IMR-90 (cell line): ENCODE measurements around the gene ASGR2. TPM values are rescaled to one million over a fixed set of nuclear protein-coding genes. Genes with fewer than 3 reads are reported as not detected.
A peak's percentile ranks its signal among the peaks of the same experiment; 100 is the strongest.

Source experiments
- ATAC-seq: fragments of 200-7000 bp; cut with Tn5 transposase; 2 replicates; pipeline ENCODE4 v1.9.1; 2020; ENCODE audit warnings: low read depth, mild to moderate bottlenecking, moderate library complexity
- BruUV-seq: library from RNA; stranded (reverse); fragments of 400-500 nt; replicated peaks from 2 replicates; lab custom pipeline; 2021; lab: Mats Ljungman, UMichigan
- CTCF ChIA-PET: fragments of 300-600 bp; formaldehyde crosslinking; extraction: SDS; loops from one replicate; lab custom pipeline; 2021; ENCODE audit warnings: antibody characterized with exemption; lab: Yijun Ruan, JAX
- POLR2A ChIA-PET: fragments of 300-600 bp; sonication (Branson Sonifier 250); formaldehyde crosslinking; loops from one replicate; lab custom pipeline; 2022; ENCODE audit warnings: antibody characterized with exemption; ENCODE audit not compliant: unreplicated experiment; lab: Charles Lee
- DNase-seq: peaks from one replicate; pipeline ENCODE4 v3.0.0; 2013
- H2AFZ ChIP-seq: replicated peaks from 2 replicates; pipeline ENCODE3; 2013; ENCODE audit warnings: low read length, mild to moderate bottlenecking; ENCODE audit not compliant: poor library complexity
- H2AK5ac ChIP-seq: 2 replicates; pipeline ENCODE4 v1.6.1; 2013; ENCODE audit warnings: low read depth, low read length, inconsistent platforms
- H2AK9ac ChIP-seq: replicated peaks from 2 replicates; pipeline ENCODE3; 2013; ENCODE audit warnings: mild to moderate bottlenecking, low read depth, low read length, moderate library complexity; ENCODE audit not compliant: poor library complexity
- H2BK120ac ChIP-seq: 2 replicates; pipeline ENCODE4 v1.6.1; 2013; ENCODE audit warnings: low read depth, low read length, inconsistent platforms
- H2BK15ac ChIP-seq: 3 replicates; pipeline ENCODE4 v1.6.1; 2013; ENCODE audit warnings: low read depth, low read length, inconsistent platforms
- H2BK20ac ChIP-seq: 2 replicates; pipeline ENCODE4 v1.6.1; 2013; ENCODE audit warnings: low read depth, mild to moderate bottlenecking, inconsistent platforms, low read length, moderate library complexity
- H2BK5ac ChIP-seq: 2 replicates; pipeline ENCODE4 v1.6.1; 2013; ENCODE audit warnings: mild to moderate bottlenecking, low read depth, low read length, inconsistent platforms; ENCODE audit not compliant: poor library complexity, severe bottlenecking
- H3K14ac ChIP-seq: replicated peaks from 2 replicates; pipeline ENCODE4 v1.6.1; 2013; ENCODE audit warnings: low read depth, low read length, inconsistent platforms
- H3K18ac ChIP-seq: 2 replicates; pipeline ENCODE4 v1.6.1; 2013; ENCODE audit warnings: low read depth, low read length, control low read depth
- H3K23ac ChIP-seq: 2 replicates; pipeline ENCODE4 v1.6.1; 2013; ENCODE audit warnings: low read depth, low read length, inconsistent platforms
- H3K27ac ChIP-seq: 2 replicates; pipeline ENCODE4 v1.5.1; 2013; ENCODE audit warnings: mild to moderate bottlenecking, control low read depth, low read length; ENCODE audit not compliant: insufficient read depth
- H3K27me3 ChIP-seq: 2 replicates; pipeline ENCODE4 v1.6.1; 2013; ENCODE audit warnings: low read length; ENCODE audit not compliant: control insufficient read depth, insufficient read depth
- H3K36me3 ChIP-seq: 2 replicates; pipeline ENCODE4 v1.6.1; 2013; ENCODE audit warnings: low read length, mixed read lengths; ENCODE audit not compliant: control insufficient read depth, insufficient read depth
- H3K4ac ChIP-seq: 2 replicates; pipeline ENCODE4 v1.6.1; 2013; ENCODE audit warnings: low read depth, low read length, inconsistent platforms
- H3K4me1 ChIP-seq: 2 replicates; pipeline ENCODE4 v1.6.1; 2013; ENCODE audit warnings: low read length, mixed read lengths; ENCODE audit not compliant: control insufficient read depth, insufficient read depth
- H3K4me2 ChIP-seq: 2 replicates; pipeline ENCODE4 v1.6.1; 2013; ENCODE audit warnings: low read depth, mild to moderate bottlenecking, control low read depth, low read length, moderate library complexity
- H3K4me3 ChIP-seq: 2 replicates; pipeline ENCODE4 v1.5.1; 2013; ENCODE audit warnings: low read depth, mild to moderate bottlenecking, control low read depth, low read length, moderate library complexity; ENCODE audit not compliant: insufficient read depth
- H3K56ac ChIP-seq: 2 replicates; pipeline ENCODE4 v1.6.1; 2013; ENCODE audit warnings: low read length, inconsistent platforms; ENCODE audit not compliant: insufficient read depth; ENCODE audit errors: extremely low read depth
- H3K79me1 ChIP-seq, 2 experiments: 2 replicates each; pipeline ENCODE4 v1.6.1; 2013; ENCODE audit warnings: low read length in 2 of 2, inconsistent platforms in 1 of 2, low read depth in 1 of 2
- H3K9ac ChIP-seq: 2 replicates; pipeline ENCODE4 v1.6.1; 2013; ENCODE audit warnings: low read depth, low read length, control low read depth
- H3K9me1 ChIP-seq: 2 replicates; pipeline ENCODE4 v1.6.1; 2013; ENCODE audit warnings: low read length, inconsistent platforms; ENCODE audit not compliant: insufficient read depth
- H3K9me3 ChIP-seq: 2 replicates; pipeline ENCODE4 v1.6.1; 2013; ENCODE audit warnings: low read length; ENCODE audit not compliant: control insufficient read depth, insufficient read depth
- H4K20me1 ChIP-seq: 2 replicates; pipeline ENCODE4 v1.6.1; 2013; ENCODE audit warnings: low read length, inconsistent platforms; ENCODE audit not compliant: insufficient read depth
- H4K5ac ChIP-seq: 2 replicates; pipeline ENCODE4 v1.6.1; 2013; ENCODE audit warnings: mild to moderate bottlenecking, low read depth, low read length, control low read depth
- H4K8ac ChIP-seq, 2 experiments: 2 replicates each; pipeline ENCODE4 v1.6.1; 2013; ENCODE audit warnings: low read depth in 2 of 2, low read length in 2 of 2, control low read depth in 1 of 2, inconsistent platforms in 1 of 2
- H4K91ac ChIP-seq: 2 replicates; pipeline ENCODE4 v1.6.1; 2013; ENCODE audit warnings: low read depth, low read length, inconsistent platforms; ENCODE audit not compliant: insufficient read depth
- BHLHE40 ChIP-seq: fragments of 150-350 bp; IDR thresholded peaks from 2 replicates; pipeline ENCODE4 v1.6.1; 2016; ENCODE audit warnings: mild to moderate bottlenecking, low read depth, low read length
- CEBPB ChIP-seq: IDR thresholded peaks from 2 replicates; pipeline ENCODE4 v1.6.1; 2012; ENCODE audit warnings: low read depth, low read length, improper control_type of control experiment
- CHD1 ChIP-seq: IDR thresholded peaks from 2 replicates; pipeline ENCODE4 v1.6.1; 2012; ENCODE audit warnings: low read depth, low read length, improper control_type of control experiment
- CTCF ChIP-seq: conservative IDR thresholded peaks from 2 replicates; pipeline ENCODE4 v1.5.1; 2012; ENCODE audit warnings: mild to moderate bottlenecking, low read depth, low read length, improper control_type of control experiment
- ELK1 ChIP-seq: fragments of 150-350 bp; IDR thresholded peaks from 2 replicates; pipeline ENCODE4 v1.6.1; 2016; ENCODE audit warnings: low read depth, mild to moderate bottlenecking, low read length, moderate library complexity, borderline replicate concordance
- FOS ChIP-seq: fragments of 150-350 bp; IDR thresholded peaks from 2 replicates; pipeline ENCODE4 v1.6.1; 2016; ENCODE audit warnings: low read depth, low read length
- MAFK ChIP-seq: IDR thresholded peaks from 2 replicates; pipeline ENCODE4 v1.6.1; 2012; ENCODE audit warnings: low read depth, low read length, improper control_type of control experiment
- MAZ ChIP-seq: IDR thresholded peaks from 2 replicates; pipeline ENCODE4 v1.6.1; 2012; ENCODE audit warnings: low read depth, mild to moderate bottlenecking, low read length, improper control_type of control experiment, moderate library complexity, borderline replicate concordance
- MXI1 ChIP-seq: IDR thresholded peaks from 2 replicates; pipeline ENCODE4 v1.6.1; 2012; ENCODE audit warnings: low read depth, mild to moderate bottlenecking, low read length, moderate library complexity, borderline replicate concordance
- NFE2L2 ChIP-seq: fragments of 150-350 bp; IDR thresholded peaks from 2 replicates; pipeline ENCODE4 v1.6.1; 2016; ENCODE audit warnings: low read depth, mild to moderate bottlenecking, low read length
- POLR2A ChIP-seq: IDR thresholded peaks from 2 replicates; pipeline ENCODE4 v1.6.1; 2012; ENCODE audit warnings: mild to moderate bottlenecking, low read depth, low read length
- RAD21 ChIP-seq: IDR thresholded peaks from 2 replicates; pipeline ENCODE4 v1.6.1; 2012; ENCODE audit warnings: low read length, improper control_type of control experiment
- RCOR1 ChIP-seq: IDR thresholded peaks from 2 replicates; pipeline ENCODE4 v1.6.1; 2012; ENCODE audit warnings: mild to moderate bottlenecking, low read length, improper control_type of control experiment; ENCODE audit not compliant: insufficient replicate concordance
- RFX5 ChIP-seq: IDR thresholded peaks from 2 replicates; pipeline ENCODE4 v1.8.0; 2012; ENCODE audit warnings: low read depth, mild to moderate bottlenecking, low read length, moderate library complexity
- SMC3 ChIP-seq: fragments of 150-350 bp; IDR thresholded peaks from 2 replicates; pipeline ENCODE4 v1.6.1; 2016; ENCODE audit warnings: low read depth, mild to moderate bottlenecking, antibody characterized with exemption, low read length, moderate library complexity
- USF2 ChIP-seq: fragments of 150-350 bp; IDR thresholded peaks from 2 replicates; pipeline ENCODE4 v1.6.1; 2017; ENCODE audit warnings: mild to moderate bottlenecking, antibody characterized with exemption, low read length, low read depth
- WGBS, 2 experiments: methylation state at CpG; one replicate each; pipeline versions ENCODE4 v1.1.5 to v1.1.7; 2013; ENCODE audit warnings: missing lambda C conversion rate in 2 of 2; ENCODE audit not compliant: insufficient read length in 1 of 2; ENCODE audit errors: extremely low coverage in 2 of 2; 5-methylcytosine and 5-hydroxymethylcytosine counted together
- dilution Hi-C: fragments of 300-500 bp; cut with HindIII; formaldehyde crosslinking; loops from one replicate; pipeline ENCODE4 v1.14.3; 2018; ENCODE audit warnings: low sequenced_read_pairs; ENCODE audit not compliant: unreplicated experiment
- in situ Hi-C: fragments of 300-500 bp; cut with MboI; formaldehyde crosslinking; loops from 3 replicates; pipeline ENCODE4 v1.14.3; 2019; ENCODE audit warnings: low sequenced_read_pairs, inconsistent platforms, mixed read lengths
- intact Hi-C: fragments of 100-400 bp; cut with micrococcal nuclease; formaldehyde crosslinking; loops from 2 replicates; pipeline ENCODE4 v1.10.0; 2022
- polyA plus RNA-seq, 3 experiments: library from polyadenylated mRNA; depleted of rRNA; stranded (reverse); fragments of >200 nt; gene quantifications; 2 replicates each; pipeline ENCODE4 v1.2.3, GENCODE V29; 2012; ENCODE audit warnings: low replicate concordance in 1 of 3
- total RNA-seq: library from RNA; depleted of rRNA; stranded (reverse); fragments of >200 nt; gene quantifications from 2 replicates; pipeline ENCODE4 v1.2.3, GENCODE V29; 2012

ASGR2 gene
- total and polyA plus RNA-seq, 2 of the 4 experiments (the other 2 are of a cell fraction), result not detected

- Histone ChIP-seq H3K9me1 (no peaks in the 10 kb centered on the region), H3K9me3 (no peaks in the 10 kb centered on the region), H2BK5ac (peak overlapping the region; percentile 87), H3K14ac (no peak overlapping the region), H3K23ac (no peak overlapping the region), H3K4me1 (no peaks in the 10 kb centered on the region), H3K4me3 (no peak overlapping the region), H4K20me1 (no peaks in the 10 kb centered on the region), H3K9ac (no peak overlapping the region), H3K27me3 (peaks cover 23% of the 10 kb centered on the region), H3K27ac (no peak overlapping the region), H2BK20ac (no peak overlapping the region), H2AK9ac (no peak overlapping the region), H2BK15ac (no peak overlapping the region), H4K91ac (no peak overlapping the region), H4K5ac (no peak overlapping the region), H2AK5ac (no peak overlapping the region), H2AFZ (no peak overlapping the region), H3K79me1 (no peaks in the 10 kb centered on the region), H3K4me2 (no peak overlapping the region), H3K36me3 (no peaks in the 10 kb centered on the region), H3K18ac (no peak overlapping the region), H4K8ac (no peak overlapping the region), H3K56ac (no peak overlapping the region), H3K4ac (no peak overlapping the region), H2BK120ac (no peak overlapping the region)
- CTCF ChIA-PET, result no interaction called here
- no peak for TF ChIP-seq CEBPB
- TF ChIP-seq CTCF, result no peak
- no peak for TF ChIP-seq RCOR1
- no peak for TF ChIP-seq NFE2L2
- no peak for TF ChIP-seq POLR2A
- no peak for TF ChIP-seq FOS
- no peak for TF ChIP-seq MAZ
- no peak for TF ChIP-seq BHLHE40
- no peak for TF ChIP-seq ELK1
- TF ChIP-seq MAFK, result no peak
- no peak for TF ChIP-seq RFX5
- TF ChIP-seq RAD21, result no peak
- no peak for TF ChIP-seq CHD1
- no peak for TF ChIP-seq SMC3
- no peak for TF ChIP-seq MXI1
- TF ChIP-seq USF2, result no peak
- dilution Hi-C loops (no loop called here), intact Hi-C loops (no loop called here), in situ Hi-C loops (no loop called here)
- DNase-seq, result no peak
- BruUV-seq, result no TSS peak
- no peak for ATAC-seq
- WGBS, 2 experiments, result 83 to 100% methylated on average over 3 to 8 of the region's 15 CpGs
- POLR2A ChIA-PET, result no interaction called here
Measured at GRCh38 chr17:7113273-7114071, 1.1 kb downstream of the ASGR2 start.
